ENCODE data around the gene DOCK9.

The DOCK9 gene

GRCh38 chr13:98997738-98998641, 20.1 kb upstream of the DOCK9 start:
- no peak for DNase-seq

GRCh38 chr13:98997011-98997730, 19.3 kb upstream of the DOCK9 start:
- DNase-seq: no peak

GRCh38 chr13:98996046-98996445, 18.2 kb upstream of the DOCK9 start:
- no peak for DNase-seq

GRCh38 chr13:98994896-98995295, 17.0 kb upstream of the DOCK9 start:
- DNase-seq: no peak

GRCh38 chr13:98994080-98994479, 16.2 kb upstream of the DOCK9 start:
- no peak for DNase-seq

- DNase-seq: peak in 1 of 2 donors; percentile 52
Observed at GRCh38 chr13:98992355-98992754, 14.5 kb upstream of the DOCK9 start.

- DNase-seq: no peak
Observed at GRCh38 chr13:98990701-98991100, 12.8 kb upstream of the DOCK9 start.

- DNase-seq: no peak
Observed at GRCh38 chr13:98989469-98990235, 11.8 kb upstream of the DOCK9 start.

- peak in 1 of 2 donors; percentile 33 for DNase-seq
Observed at GRCh38 chr13:98988780-98989179, 10.9 kb upstream of the DOCK9 start.

- DNase-seq: no peak
Observed at GRCh38 chr13:98988277-98988676, 10.4 kb upstream of the DOCK9 start.

- no peak for DNase-seq
Observed at GRCh38 chr13:98987275-98987674, 9.4 kb upstream of the DOCK9 start.

- DNase-seq: no peak
Observed at GRCh38 chr13:98986226-98986846, 8.5 kb upstream of the DOCK9 start.

GRCh38 chr13:98985591-98985990, 7.7 kb upstream of the DOCK9 start:
- no peak for DNase-seq

GRCh38 chr13:98984983-98985382, 7.1 kb upstream of the DOCK9 start:
- peak; percentile 17 to 25 for DNase-seq

GRCh38 chr13:98984118-98984517, 6.3 kb upstream of the DOCK9 start:
- no peak for DNase-seq

GRCh38 chr13:98983182-98983581, 5.3 kb upstream of the DOCK9 start:
- no peak for DNase-seq

GRCh38 chr13:98981369-98982080, 3.7 kb upstream of the DOCK9 start:
- no peak for DNase-seq

- no peak for DNase-seq
Observed at GRCh38 chr13:98979012-98979660, 1.3 kb upstream of the DOCK9 start.

- DNase-seq: no peak
Observed at GRCh38 chr13:98978280-98978679, 416 bp upstream of the DOCK9 start.

- DNase-seq: no peak
Observed at GRCh38 chr13:98976941-98977340, 923 bp downstream of the DOCK9 start.

- DNase-seq: peak; percentile 84 to 93
Observed at GRCh38 chr13:98976338-98976737, 1.5 kb downstream of the DOCK9 start.

- peak; percentile 21 to 38 for DNase-seq
Observed at GRCh38 chr13:98975822-98976261, 2.0 kb downstream of the DOCK9 start.

Data from inflammatory macrophage treated with lipopolysaccharide for 1 hour (primary cell).